ENCODE measurements around the gene ABHD12. TPM values are rescaled to one million over a fixed set of nuclear protein-coding genes. Genes with fewer than 3 reads are reported as not detected.
"Not testable (repeated sequence)": the region's sequence is repeated elsewhere in the genome, so short reads cannot be mapped to it uniquely, and the experiment has no call there.

ABHD12 gene
- total RNA-seq, 1 donor from 2014 or later, result 35.8 TPM

- peak; percentile 50 for DNase-seq (ENCODE audit: low spot score)
- intact Hi-C loops (cut with DNase I), result no loop called here
Observed at GRCh38 chr20:25360631-25361286, 29.9 kb downstream of the ABHD12 start.

GRCh38 chr20:25356271-25356933, 34.2 kb downstream of the ABHD12 start:
- intact Hi-C loops (cut with DNase I), result no loop called here
- peak; percentile 46 for DNase-seq (ENCODE audit: low spot score)

- no peak for DNase-seq (ENCODE audit: low spot score)
- intact Hi-C loops (cut with DNase I), result no loop called here
Observed at GRCh38 chr20:25355866-25356265, 34.8 kb downstream of the ABHD12 start.

DNA sequence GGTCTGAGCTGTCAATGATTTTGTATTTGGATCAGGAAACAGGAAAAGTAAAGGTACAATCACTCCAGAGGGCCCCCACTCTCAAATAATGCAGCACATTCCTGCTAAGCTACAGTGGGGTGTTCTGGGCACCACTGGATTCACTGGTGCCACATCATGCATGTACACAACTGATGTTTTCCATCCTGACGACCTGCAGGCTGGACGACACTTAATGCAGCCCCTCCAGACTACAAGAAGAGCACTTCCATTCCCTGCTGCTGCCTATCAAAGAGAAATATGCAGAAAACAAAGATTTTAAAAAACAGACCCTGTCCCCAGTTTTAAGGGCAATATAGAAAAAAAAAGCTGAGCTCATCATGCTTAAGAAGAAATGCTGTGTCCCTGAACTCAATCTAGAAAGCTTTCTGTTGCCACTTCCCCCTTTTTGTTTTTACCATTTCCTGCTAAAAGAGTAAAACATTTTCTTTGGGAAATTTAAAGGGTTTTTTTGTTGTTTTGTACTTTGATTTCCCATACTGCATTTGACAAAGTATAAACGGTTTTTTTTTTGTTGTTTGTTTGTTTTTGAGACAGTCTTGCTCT, 35.5 kb downstream of the ABHD12 start:
- DNase-seq (ENCODE audit: low spot score), result peak; percentile 22
- intact Hi-C loops (cut with DNase I), result no loop called here

GRCh38 chr20:25353747-25354705, 36.6 kb downstream of the ABHD12 start:
- peak; percentile 36 for DNase-seq (ENCODE audit: low spot score)
- intact Hi-C loops (cut with DNase I), result no loop called here

DNA sequence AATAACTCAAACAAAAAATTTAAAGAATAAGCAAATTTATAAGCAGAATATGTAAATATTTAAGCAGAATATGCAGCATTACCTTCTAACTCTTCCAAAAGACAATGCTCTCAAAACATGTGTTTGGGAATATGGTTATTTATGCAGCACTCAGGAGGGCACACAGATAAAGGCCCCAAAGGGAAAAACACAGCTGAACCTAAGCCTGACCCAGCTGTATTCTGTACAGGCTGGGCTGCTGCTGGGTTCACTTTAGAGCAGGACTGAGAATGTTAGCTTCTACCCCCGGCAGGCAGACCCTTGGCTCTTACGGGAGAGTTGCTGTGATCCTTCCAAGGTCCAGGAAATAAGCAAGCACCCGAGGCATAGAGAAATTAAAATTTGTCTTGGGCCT, 37.3 kb downstream of the ABHD12 start:
- DNase-seq (ENCODE audit: low spot score), result no peak
- intact Hi-C loops (cut with DNase I), result no loop called here

DNA sequence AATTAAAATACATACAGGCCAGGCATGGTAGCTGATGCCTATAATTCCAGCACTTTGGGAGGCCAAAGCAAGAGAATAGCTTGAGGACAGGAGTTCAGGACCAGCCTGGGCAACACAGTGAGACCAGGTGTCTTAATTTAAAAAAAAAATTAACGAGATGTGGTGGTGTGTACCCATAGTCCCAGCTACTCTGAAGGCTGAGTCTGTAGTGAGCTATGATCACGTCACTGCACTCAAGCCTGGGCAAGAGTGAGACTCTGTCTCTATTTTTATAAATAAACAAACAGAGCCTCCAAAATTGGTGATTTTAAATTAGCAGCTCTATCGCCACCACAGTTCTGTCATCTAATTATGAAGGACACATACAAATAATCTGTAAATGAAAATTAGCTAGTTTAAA, 37.9 kb downstream of the ABHD12 start:
- intact Hi-C loops (cut with DNase I), result no loop called here

GRCh38 chr20:25351024-25351360, 39.6 kb downstream of the ABHD12 start:
- intact Hi-C loops (cut with DNase I), result no loop called here
- no peak for DNase-seq (ENCODE audit: low spot score)

More for the DNA sequence above, 37.9 kb downstream of the ABHD12 start:
- no peak for DNase-seq (ENCODE audit: low spot score)

DNA sequence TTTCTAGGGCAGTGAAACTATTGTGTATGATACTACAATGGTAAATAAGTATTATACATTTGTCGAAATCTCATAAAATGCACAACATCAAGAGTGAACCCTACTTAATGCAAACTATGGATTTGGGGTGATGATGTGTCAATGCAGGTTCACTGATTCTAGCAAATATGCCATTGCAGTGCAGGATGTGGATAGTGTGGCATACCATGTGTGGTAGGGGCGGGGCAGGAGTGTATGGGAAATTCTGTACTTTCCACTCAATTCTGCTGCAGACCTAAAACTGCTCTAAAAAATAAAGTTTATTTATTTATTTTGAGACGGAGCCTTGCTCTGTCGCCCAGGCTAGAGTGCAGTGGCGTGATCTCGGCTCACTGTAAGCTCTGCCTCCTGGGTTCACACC, 44.3 kb downstream of the ABHD12 start:
- intact Hi-C loops (cut with DNase I), result no loop called here
- no peak for DNase-seq (ENCODE audit: low spot score)

- intact Hi-C loops (cut with DNase I), result no loop called here
- no peak for DNase-seq (ENCODE audit: low spot score)
Observed at GRCh38 chr20:25345721-25346120, 44.9 kb downstream of the ABHD12 start.

GRCh38 chr20:25344634-25345033, 46.0 kb downstream of the ABHD12 start:
- intact Hi-C loops (cut with DNase I), result no loop called here
- DNase-seq (ENCODE audit: low spot score), result no peak

- intact Hi-C loops (cut with DNase I), result no loop called here
- DNase-seq (ENCODE audit: low spot score), result no peak
Observed at GRCh38 chr20:25341716-25342680, 48.6 kb downstream of the ABHD12 start.

GRCh38 chr20:25340380-25340779, 50.3 kb downstream of the ABHD12 start:
- DNase-seq (ENCODE audit: low spot score), result no peak
- intact Hi-C loops (cut with DNase I), result no loop called here

DNA sequence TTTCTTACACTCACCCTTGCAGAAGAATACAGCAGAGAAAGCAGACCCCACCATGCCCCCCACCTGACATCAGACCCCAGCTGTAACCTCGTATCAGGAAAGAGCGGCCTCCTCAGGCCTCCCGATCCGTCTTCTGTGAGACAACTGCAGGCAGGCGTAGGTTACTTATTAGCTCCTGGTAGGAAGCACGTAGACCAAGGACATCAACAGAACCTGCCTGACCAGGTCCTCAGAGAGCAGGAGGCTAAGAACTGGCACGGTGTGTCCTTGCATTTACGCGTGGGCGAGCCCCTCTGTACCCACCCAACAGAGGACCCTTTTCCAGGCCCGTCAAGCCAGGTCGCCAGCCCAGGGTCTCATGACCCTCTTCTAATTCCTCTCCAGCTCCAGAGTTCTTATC, 51.0 kb downstream of the ABHD12 start:
- intact Hi-C loops (cut with DNase I), result no loop called here
- DNase-seq (ENCODE audit: low spot score), result no peak

GRCh38 chr20:25338112-25339023, 52.3 kb downstream of the ABHD12 start:
- DNase-seq (ENCODE audit: low spot score), result no peak
- intact Hi-C loops (cut with DNase I), result no loop called here

DNA sequence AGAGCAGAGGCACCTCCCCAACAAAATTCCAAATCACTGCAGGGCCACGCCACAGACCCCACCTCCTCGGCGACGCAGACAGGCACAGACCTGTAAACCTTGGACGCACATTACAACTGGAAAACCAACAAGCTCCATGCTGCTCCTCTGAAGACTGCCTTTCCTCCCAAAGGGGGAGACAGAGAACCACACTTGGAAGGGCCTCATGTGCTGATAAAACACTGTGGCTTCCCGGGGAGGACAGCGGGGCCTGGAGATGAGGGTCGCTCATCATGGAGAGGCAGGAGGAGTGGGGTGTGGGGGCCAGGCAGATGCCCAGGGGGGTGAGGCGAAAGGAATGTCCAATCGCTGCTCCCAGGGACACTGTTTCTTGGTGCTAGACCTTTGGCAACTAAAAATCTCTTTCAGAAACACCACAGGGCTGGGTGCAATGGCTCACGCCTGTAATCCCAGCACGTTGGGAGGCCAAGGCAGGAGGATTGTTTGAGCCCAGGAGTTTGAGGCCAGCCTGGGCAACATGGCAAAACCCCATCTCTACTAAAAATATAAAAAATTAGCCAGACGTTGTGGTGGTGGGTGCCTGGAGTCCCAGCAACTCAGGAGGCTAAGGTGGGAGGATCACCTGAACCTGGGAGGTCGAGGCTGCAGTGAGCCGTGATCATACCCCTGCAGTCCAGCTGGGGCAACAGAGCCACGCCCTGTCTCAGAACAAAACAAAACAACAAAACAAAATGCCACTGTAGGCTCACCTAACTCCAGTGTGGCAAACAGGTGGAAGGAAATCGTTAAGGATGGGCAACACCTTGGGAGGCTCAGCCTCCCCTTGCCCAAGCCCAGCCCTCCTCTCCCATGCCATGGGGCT, 53.8 kb downstream of the ABHD12 start:
- no peak for DNase-seq (ENCODE audit: low spot score)
- intact Hi-C loops (cut with DNase I), result no loop called here

GRCh38 chr20:25334972-25335371, 55.7 kb downstream of the ABHD12 start:
- intact Hi-C loops (cut with DNase I); DNase-seq (ENCODE audit: low spot score): not testable (repeated sequence)
